ENCODE data around the gene RHOH.

Gene RHOH

GRCh38 chr4:40295572-40295971 is 98.7 kb downstream of the RHOH start:
- no peak for DNase-seq (ENCODE audit: low spot score)
